IgD-negative memory B cell (primary cell): ENCODE measurements around the gene ACTRT3. TPM values are rescaled to one million over a fixed set of nuclear protein-coding genes. Genes with fewer than 3 reads are reported as not detected.
A peak's percentile ranks its signal among the peaks of the same experiment; 100 is the strongest.

Experiments used
- H3K27ac Mint-ChIP-seq, 3 donors: one replicate each; pipeline ENCODE4 v1.8.0; 2020 to 2022; ENCODE audit warnings: mild to moderate bottlenecking in 3 of 3, mixed read lengths in 3 of 3, moderate library complexity in 1 of 3
- H3K27me3 Mint-ChIP-seq: one replicate; pipeline ENCODE4 v1.8.0; 2021; ENCODE audit warnings: mixed read lengths
- H3K36me3 Mint-ChIP-seq: one replicate; pipeline ENCODE4 v1.8.0; 2020; ENCODE audit warnings: mild to moderate bottlenecking, mixed read lengths
- H3K4me1 Mint-ChIP-seq, 3 donors: one replicate each; pipeline ENCODE4 v1.8.0; 2020 to 2022; ENCODE audit warnings: mixed read lengths in 3 of 3, mild to moderate bottlenecking in 1 of 3
- H3K4me3 Mint-ChIP-seq, 4 donors: one replicate each; pipeline ENCODE4 v1.8.0; 2020 to 2022; ENCODE audit warnings: mild to moderate bottlenecking in 4 of 4, mixed read lengths in 4 of 4, moderate library complexity in 3 of 4
- H3K9me3 Mint-ChIP-seq, 3 donors: one replicate each; pipeline ENCODE4 v1.8.0; 2020 to 2021; ENCODE audit warnings: mixed read lengths in 3 of 3, mild to moderate bottlenecking in 1 of 3
- polyA plus RNA-seq: library from polyadenylated mRNA; unstranded; fragments of 300-500 nt; fragmentation: Illumina TruSeq; gene quantifications from one replicate; pipeline ENCODE4 v1.2.3, GENCODE V29; 2021

ACTRT3 gene
- polyA plus RNA-seq, 1 donor from 2014 or later, result 0.20 TPM

DNA sequence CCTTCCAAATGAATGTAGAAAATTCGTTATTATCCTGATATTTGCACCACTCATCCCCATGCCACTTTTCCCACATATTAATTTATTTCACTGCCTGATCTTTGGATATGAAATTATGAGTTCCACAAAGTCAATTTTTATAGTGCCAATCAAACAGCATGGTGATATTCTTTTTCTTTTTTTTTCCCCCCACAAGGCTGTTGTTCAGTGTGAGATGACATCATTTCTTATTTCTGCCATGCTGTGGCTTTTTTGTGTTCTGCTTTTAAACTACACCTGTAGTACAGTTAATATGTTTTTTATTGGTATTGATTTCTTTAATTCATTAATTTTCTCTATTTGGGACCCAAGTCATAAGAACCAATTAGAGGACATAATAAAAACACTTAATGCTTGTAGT is 18.4 kb upstream of the ACTRT3 start:
- Mint-ChIP-seq H3K27me3 (no peaks in the 10 kb centered on the region), H3K4me3 (no peak overlapping the region), H3K36me3 (peaks cover 4% of the 10 kb centered on the region), H3K9me3 (peaks cover 0 to 1% (median 0%) of the 10 kb centered on the region in 3 donors), H3K4me1 (peaks cover 0 to 5% (median 0%) of the 10 kb centered on the region in 3 donors), H3K27ac (no peak overlapping the region)

DNA sequence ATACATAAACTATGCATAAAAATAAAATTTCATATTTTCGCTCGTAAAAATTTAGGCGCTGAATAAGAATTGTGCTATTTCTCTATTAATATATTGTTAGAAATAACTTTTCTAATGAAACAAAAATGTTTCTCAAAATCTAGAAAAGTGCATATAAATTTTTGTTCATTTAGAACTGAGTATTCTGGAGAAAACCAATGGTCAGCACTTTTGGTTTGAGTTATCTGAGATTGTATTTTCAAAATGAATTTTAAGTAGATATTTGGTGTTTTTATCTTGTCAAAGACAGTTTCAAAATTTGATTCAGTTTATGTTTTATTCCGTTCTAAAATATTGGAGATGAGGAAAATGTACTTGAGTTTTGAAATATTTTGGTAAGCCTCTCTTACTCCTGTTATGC is 17.8 kb upstream of the ACTRT3 start:
- H3K27ac Mint-ChIP-seq, result no peak overlapping the region
- peaks cover 0 to 5% (median 2%) of the 10 kb centered on the region in 3 donors for H3K4me1 Mint-ChIP-seq
- peaks cover 4% of the 10 kb centered on the region for H3K36me3 Mint-ChIP-seq
- H3K4me3 Mint-ChIP-seq, result no peak overlapping the region
- H3K9me3 Mint-ChIP-seq, result no peaks in the 10 kb centered on the region
- H3K27me3 Mint-ChIP-seq, result no peaks in the 10 kb centered on the region

DNA sequence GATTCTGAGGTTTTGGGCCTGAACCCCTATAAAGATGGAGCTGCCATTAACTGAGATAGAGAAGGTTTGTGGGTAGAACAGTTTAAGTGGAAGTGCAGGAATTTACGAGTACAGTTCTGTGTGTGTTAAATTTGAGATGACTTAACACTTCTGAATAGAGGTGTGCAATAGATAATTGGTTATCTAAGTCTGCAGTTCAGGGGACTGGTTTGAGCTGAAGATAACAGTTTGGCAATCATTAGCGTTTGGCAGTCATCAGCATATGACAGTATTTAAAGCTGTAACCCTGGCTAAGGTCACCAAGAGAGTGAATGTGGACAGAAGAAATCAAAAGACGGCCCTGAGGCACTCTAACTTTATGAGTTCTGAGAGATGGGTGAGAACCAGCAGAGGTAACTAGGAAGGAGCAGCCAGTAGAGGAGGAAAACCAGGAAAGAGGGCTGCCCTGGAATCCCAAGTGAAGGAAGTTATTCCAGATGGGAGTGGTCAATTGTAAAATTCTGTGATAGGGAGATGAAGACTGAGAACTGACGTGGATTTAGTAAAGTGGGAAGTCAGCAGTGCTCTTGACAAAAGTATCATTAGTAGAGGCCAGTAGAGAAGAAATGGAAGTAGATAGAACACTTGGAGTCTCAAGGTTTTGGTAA is 12.0 kb upstream of the ACTRT3 start:
- Mint-ChIP-seq H3K36me3 (peaks cover 5% of the 10 kb centered on the region), H3K9me3 (no peaks in the 10 kb centered on the region), H3K27me3 (no peaks in the 10 kb centered on the region), H3K27ac (peak overlapping the region in 1 of 3 donors; percentile 2), H3K4me3 (no peak overlapping the region), H3K4me1 (peaks cover 10 to 13% (median 11%) of the 10 kb centered on the region in 3 donors)

DNA sequence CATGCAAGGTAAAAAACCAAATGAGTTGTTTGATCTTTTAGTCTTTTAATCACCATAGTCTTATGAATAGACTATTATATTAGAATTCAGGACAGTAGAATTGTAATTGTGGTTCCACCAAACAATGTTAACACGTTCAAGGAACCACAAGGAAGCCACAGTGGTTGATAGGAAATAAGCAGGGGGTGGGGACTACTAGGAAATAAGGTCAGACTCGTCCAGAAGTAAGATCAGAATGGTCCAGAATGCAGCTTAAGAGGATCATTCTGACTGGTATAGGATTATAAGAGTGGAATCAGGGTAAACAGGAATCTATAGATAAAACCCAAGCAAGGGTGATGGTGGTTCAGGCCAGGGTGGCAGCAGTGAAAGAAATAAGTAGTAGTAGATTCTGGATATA is 11.4 kb upstream of the ACTRT3 start:
- Mint-ChIP-seq H3K9me3 (no peaks in the 10 kb centered on the region), H3K4me1 (peaks cover 11 to 17% (median 14%) of the 10 kb centered on the region in 3 donors), H3K4me3 (no peak overlapping the region), H3K27ac (no peak overlapping the region), H3K36me3 (peaks cover 5% of the 10 kb centered on the region), H3K27me3 (no peaks in the 10 kb centered on the region)

DNA sequence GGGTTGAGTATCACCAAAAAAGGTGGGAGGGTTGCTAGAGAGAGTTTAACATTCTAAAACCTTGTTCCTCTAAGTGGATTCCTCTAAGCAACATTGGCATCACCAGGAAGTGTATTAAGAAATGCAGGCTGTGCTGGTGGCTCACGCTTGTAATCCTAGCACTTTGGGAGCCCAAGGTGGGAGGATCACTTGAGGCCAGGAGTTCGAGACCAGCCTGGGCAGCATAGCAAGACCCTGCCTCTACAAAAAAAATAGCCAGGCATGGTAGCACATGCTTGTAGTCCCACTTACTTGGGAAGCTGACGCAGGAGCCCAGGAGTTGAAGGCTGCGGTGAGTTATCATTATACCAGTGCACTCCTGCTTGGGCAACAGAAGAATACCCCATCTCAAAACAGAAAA is 8.5 kb upstream of the ACTRT3 start:
- Mint-ChIP-seq H3K27ac (no peak overlapping the region), H3K27me3 (no peaks in the 10 kb centered on the region), H3K9me3 (no peaks in the 10 kb centered on the region), H3K4me3 (peak overlapping the region in 1 of 4 donors; percentile 32), H3K4me1 (peaks cover 22 to 36% (median 31%) of the 10 kb centered on the region in 3 donors), H3K36me3 (peaks cover 2% of the 10 kb centered on the region)

DNA sequence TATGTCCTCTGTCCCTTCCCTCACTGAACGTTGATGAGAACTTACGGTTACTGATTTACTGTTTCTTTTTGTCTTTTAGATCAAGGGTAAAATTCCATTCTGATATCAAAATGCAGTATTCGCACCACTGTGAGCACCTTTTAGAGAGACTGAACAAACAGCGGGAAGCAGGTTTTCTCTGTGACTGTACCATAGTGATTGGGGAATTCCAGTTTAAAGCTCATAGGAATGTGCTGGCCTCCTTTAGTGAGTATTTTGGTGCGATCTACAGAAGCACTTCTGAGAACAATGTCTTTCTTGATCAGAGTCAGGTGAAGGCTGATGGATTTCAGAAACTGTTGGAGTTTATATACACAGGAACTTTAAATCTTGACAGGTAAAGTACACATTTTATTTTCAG is 4.8 kb upstream of the ACTRT3 start:
- Mint-ChIP-seq H3K9me3 (no peaks in the 10 kb centered on the region), H3K36me3 (peaks cover 2% of the 10 kb centered on the region), H3K27ac (peak overlapping the region; percentile 98 to 100 (median 99)), H3K4me3 (peak overlapping the region; percentile 97 to 100 (median 98)), H3K4me1 (peaks cover 30 to 40% (median 37%) of the 10 kb centered on the region in 3 donors), H3K27me3 (no peaks in the 10 kb centered on the region)

DNA sequence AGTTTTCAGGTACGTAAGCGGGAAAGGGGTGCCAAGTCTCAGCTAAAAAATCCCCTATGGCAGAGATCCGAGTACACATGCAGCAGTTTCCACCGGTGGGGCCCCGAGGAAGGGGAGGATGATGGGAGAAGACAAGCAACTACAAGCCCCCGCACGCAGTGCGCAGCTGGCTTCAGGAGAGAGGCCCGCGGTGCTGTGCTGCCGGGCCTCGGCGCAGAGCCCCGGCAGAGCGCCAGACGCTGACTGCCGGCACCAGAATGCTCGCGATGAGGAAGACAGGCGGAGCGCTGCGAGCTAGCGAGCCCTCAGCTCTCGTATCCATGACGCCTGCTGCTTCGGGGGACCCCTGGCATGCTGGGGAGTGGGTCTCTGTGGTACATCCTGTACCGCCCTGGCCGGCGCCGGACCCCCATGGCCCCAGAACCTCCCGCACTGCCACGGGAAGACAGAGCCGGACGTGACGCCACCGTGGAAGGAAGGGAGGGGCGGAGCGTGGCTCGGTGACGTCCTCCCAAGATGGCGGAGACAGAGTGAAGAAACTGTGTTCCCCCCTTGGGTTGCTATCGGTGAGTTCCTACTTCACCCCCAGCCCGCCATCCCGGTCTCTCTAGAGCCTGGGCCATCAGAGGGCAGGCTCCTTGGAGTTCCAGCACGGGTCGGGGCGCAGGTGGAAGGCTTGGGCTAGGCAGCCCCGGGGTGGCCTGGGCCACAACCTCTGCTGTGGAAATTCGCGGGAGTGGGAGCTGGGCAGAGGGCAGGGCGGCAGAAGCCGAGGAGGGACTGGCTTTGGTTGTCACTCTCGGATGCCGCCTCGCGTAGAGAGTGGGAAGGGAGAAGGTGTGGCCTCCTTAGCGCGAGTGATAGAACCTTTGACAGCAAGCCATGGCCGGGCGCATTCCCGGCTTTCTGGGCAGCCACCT is 3.8 kb upstream of the ACTRT3 start, which contains the start of gene MYNN:
MYNN (plus strand) TSS at position 500 of the 920 bp plus-strand sequence. CDS start 900 bp downstream, outside the sequence.
- H3K27ac Mint-ChIP-seq, result peak within 1 kb of the TSS; percentile 98 to 100 (median 99)
- peak within 1 kb of the TSS; percentile 97 to 100 (median 98) for H3K4me3 Mint-ChIP-seq
- no peaks in the 10 kb centered on the region for H3K27me3 Mint-ChIP-seq
- H3K9me3 Mint-ChIP-seq, result no peaks in the 10 kb centered on the region
- peaks cover 2% of the 10 kb centered on the region for H3K36me3 Mint-ChIP-seq
- peaks cover 30 to 37% (median 33%) of the 10 kb centered on the region in 3 donors for H3K4me1 Mint-ChIP-seq

DNA sequence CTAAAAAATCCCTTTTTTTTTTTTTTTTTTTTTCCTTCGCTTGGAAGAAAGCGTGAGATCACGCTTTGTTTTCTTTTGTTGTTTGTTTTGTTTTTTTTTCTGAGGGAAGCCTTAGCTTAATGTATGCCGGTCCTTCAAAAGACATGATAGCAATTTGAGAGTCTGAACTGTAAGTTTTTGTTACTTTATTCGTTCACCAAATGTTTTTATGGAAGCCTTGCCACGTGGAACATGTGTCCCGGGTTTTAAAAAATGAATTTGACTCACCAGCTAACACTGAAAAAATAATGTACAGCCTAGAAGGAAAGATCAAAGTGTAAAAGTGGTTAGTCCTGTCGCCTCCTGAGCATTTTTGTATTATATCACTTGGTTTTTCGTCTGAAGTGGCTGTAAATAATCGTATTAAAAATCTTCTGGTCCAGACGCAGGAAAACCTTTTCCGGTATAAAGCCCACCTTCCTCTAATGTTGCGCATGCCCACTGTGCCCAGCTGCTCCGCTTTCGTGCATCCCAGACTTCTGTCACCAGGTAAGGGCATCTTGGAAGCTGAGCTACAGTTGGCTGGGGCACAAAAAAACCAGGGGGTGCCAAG is 3.0 kb upstream of the ACTRT3 start:
- no peaks in the 10 kb centered on the region for H3K9me3 Mint-ChIP-seq
- H3K4me3 Mint-ChIP-seq, result peak overlapping the region; percentile 97 to 100 (median 98)
- H3K36me3 Mint-ChIP-seq, result peaks cover 2% of the 10 kb centered on the region
- H3K27me3 Mint-ChIP-seq, result no peaks in the 10 kb centered on the region
- peak overlapping the region; percentile 98 to 100 (median 99) for H3K27ac Mint-ChIP-seq
- peaks cover 30 to 39% (median 32%) of the 10 kb centered on the region in 3 donors for H3K4me1 Mint-ChIP-seq

DNA sequence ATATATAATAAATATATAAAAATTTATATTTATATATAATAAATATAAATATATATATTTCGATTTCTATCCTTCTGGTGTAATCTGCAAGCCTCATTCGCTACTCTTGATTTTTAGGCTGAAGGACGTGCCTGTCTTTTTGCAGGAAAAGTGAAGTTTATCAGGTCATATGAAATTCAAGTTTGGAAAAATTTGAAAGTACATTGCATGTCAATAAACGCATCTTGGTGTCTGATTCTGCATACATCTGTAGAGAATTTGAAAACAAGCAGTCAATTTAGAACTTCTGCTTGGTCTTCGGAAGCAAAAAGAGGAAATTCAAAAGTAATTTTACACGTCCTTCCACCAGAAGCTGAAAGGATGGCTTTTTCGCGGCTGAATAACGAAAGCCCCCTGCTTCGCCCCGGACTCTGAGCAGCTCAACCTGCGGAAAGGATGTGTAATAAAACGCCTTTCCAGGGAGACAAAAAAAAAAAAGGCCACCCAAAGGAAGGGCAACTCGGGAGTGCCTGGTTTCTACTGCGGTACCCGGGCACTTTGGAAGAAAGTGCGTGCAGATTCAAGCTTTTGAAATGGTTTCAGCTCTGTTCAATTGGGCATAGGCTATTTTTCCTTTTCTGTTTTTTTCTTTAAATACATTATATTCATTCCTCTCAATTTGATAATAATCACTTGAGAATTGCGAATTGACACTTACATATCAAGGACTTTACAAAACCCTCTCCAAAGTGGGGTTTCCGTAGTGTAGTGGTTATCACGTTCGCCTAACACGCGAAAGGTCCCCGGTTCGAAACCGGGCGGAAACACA is 2.3 kb upstream of the ACTRT3 start:
- H3K4me1 Mint-ChIP-seq, result peaks cover 30 to 39% (median 30%) of the 10 kb centered on the region in 3 donors
- H3K9me3 Mint-ChIP-seq, result no peaks in the 10 kb centered on the region
- peak overlapping the region; percentile 97 to 100 (median 98) for H3K4me3 Mint-ChIP-seq

DNA sequence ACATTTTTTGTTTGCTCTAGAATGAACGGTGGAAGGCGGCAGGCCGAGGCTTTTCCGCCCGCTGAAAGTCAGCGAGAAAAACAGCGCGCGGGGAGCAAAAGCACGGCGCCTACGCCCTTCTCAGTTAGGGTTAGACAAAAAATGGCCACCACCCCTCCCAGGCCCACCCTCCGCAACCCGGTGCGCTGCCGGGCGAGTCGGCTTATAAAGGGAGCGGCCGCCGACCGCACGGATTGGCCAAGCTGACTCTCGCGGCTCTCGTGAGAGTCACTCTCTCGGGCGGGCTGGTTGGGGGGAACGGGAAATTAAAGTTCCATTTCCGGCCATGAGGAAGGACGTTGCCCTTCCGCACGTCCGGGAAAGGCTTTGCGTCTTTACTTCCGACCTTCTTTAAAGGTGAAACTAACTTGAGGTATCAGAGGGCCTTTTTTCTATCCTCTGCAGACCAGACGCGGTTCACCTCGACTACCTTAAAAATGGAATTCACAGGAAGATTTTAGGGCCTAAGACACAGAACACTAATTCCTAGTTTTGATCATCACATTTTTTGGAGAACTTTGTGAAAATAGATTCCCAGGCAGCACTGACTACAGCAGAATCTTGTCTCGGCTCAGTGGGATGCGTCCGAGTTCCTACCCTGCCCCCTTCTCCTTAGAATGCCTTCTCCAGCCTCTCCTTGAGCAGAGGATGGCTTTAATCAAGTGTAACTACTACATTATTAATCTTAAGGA is 4.3 kb downstream of the ACTRT3 start, which contains the start of gene TERC:
TERC (minus strand) TSS at position 179 of the 731 bp plus-strand sequence.
- Mint-ChIP-seq H3K9me3 (peaks cover 0 to 5% (median 0%) of the 10 kb centered on the region in 3 donors), H3K36me3 (peaks cover 3% of the 10 kb centered on the region), H3K27me3 (no peaks in the 10 kb centered on the region), H3K4me3 (peak within 1 kb of the TSS; percentile 95 to 99 (median 99)), H3K27ac (peak within 1 kb of the TSS; percentile 91 to 98 (median 94)), H3K4me1 (peaks cover 12 to 22% (median 15%) of the 10 kb centered on the region in 3 donors)

More for the DNA sequence above, 2.3 kb upstream of the ACTRT3 start:
- Mint-ChIP-seq H3K27ac (peak overlapping the region; percentile 98 to 100 (median 99)), H3K27me3 (no peaks in the 10 kb centered on the region), H3K36me3 (no peaks in the 10 kb centered on the region)

DNA sequence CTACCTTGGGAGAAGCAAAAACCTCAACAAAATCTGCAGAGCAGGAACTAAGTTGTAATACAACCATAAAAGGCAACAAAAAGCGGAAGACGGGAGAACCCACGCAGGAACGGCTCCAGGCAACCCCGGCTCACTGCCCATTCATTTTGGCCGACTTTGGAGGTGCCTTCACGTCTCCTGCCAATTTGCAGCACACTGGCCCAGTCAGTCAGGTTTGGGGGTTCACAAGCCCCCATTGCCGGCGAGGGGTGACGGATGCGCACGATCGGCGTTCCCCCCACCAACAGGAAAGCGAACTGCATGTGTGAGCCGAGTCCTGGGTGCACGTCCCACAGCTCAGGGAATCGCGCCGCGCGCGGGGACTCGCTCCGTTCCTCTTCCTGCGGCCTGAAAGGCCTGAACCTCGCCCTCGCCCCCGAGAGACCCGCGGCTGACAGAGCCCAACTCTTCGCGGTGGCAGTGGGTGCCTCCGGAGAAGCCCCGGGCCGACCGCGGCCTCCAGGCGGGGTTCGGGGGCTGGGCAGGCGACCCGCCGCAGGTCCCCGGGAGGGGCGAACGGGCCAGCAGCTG is 5.0 kb downstream of the ACTRT3 start:
- peaks cover 3% of the 10 kb centered on the region for H3K36me3 Mint-ChIP-seq
- H3K27me3 Mint-ChIP-seq, result no peaks in the 10 kb centered on the region
- H3K9me3 Mint-ChIP-seq, result peaks cover 0 to 5% (median 0%) of the 10 kb centered on the region in 3 donors
- H3K4me1 Mint-ChIP-seq, result peaks cover 12 to 18% (median 13%) of the 10 kb centered on the region in 3 donors
- H3K4me3 Mint-ChIP-seq, result peak overlapping the region; percentile 95 to 99 (median 99)
- H3K27ac Mint-ChIP-seq, result peak overlapping the region; percentile 91 to 98 (median 94)

DNA sequence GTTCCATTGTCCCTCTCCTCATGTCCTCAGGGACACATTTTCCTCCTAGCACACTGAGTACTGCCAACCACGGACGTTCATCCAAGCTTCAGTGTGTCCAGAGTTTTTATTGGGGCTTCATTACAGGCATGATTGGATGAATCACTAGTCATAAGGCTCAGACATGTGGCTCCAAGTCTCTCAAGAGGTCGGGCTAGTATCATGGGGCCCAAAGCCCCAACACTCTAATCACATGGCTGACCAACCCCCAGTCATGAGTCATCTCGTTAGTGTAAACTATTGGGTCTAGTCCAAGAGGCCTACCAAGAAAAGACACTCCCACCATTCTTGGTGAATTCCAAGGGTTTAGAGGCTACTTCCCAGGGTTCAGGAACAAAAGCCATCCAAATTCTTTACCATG is 8.9 kb downstream of the ACTRT3 start:
- H3K9me3 Mint-ChIP-seq, result no peaks in the 10 kb centered on the region
- H3K4me1 Mint-ChIP-seq, result peaks cover 13 to 20% (median 14%) of the 10 kb centered on the region in 3 donors
- no peak overlapping the region for H3K27ac Mint-ChIP-seq
- no peaks in the 10 kb centered on the region for H3K27me3 Mint-ChIP-seq
- peaks cover 3% of the 10 kb centered on the region for H3K36me3 Mint-ChIP-seq
- no peak overlapping the region for H3K4me3 Mint-ChIP-seq

DNA sequence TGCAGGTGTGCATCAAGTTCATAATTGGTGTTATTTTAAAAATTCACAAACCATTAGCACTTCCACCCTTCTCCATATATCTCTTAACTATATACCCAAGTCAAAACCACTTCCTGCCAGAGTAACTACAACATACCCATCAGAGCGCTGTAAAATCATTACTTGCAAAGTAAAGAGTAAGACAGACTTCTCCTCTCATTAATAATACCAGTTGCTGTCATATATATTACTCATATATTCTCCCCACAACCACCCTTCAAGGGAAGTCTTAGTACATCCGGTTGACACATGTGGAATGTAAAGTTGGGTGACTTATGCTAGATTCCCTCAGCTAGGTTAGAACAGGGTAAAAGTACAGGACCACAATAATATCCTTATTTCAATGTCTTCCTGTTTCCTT is 10.1 kb downstream of the ACTRT3 start:
- Mint-ChIP-seq H3K27me3 (no peaks in the 10 kb centered on the region), H3K4me3 (no peak overlapping the region), H3K36me3 (no peaks in the 10 kb centered on the region)

More for the DNA sequence above, 10.1 kb downstream of the ACTRT3 start:
- H3K9me3 Mint-ChIP-seq, result no peaks in the 10 kb centered on the region
- peak overlapping the region in 1 of 3 donors; percentile 31 for H3K27ac Mint-ChIP-seq
- peaks cover 9 to 14% (median 11%) of the 10 kb centered on the region in 3 donors for H3K4me1 Mint-ChIP-seq
